OCI-LY7 (cell line): ENCODE results near the gene MUC12.

ENCODE experiments used
- CTCF ChIP-seq: fragments of 200-600 bp; sonication (generic); conservative IDR thresholded peaks from 2 replicates; pipeline ENCODE4 v1.5.1; 2014; ENCODE audit warnings: mild to moderate bottlenecking, antibody characterized with exemption, low read length, moderate library complexity, mixed read lengths
- EZH2phosphoT487 ChIP-seq: fragments of 200-600 bp; sonication (generic); IDR thresholded peaks from 2 replicates; pipeline ENCODE4 v1.6.1; 2018; ENCODE audit warnings: low read depth, borderline replicate concordance, mild to moderate bottlenecking, mixed run types, antibody characterized with exemption, low read length, moderate library complexity, mixed read lengths

- TF ChIP-seq CTCF (no peak), EZH2phosphoT487 (no peak)
Measured at GRCh38 chr7:100929808-100930174, 39.6 kb upstream of the MUC12 start.
